GM11168 (cell line): Measurements from ENCODE around the gene MYPOP.
"Not testable (repeated sequence)": the region's sequence is repeated elsewhere in the genome, so short reads cannot be mapped to it uniquely, and the experiment has no call there.

Experiments used
- in situ Hi-C: fragments of 300-500 bp; cut with MboI; formaldehyde crosslinking; loops from one replicate; pipeline ENCODE4 v1.12.0; 2022; ENCODE audit warnings: low sequenced_read_pairs; ENCODE audit not compliant: unreplicated experiment

MYPOP gene

GRCh38 chr19:45867241-45867640 lies 35.2 kb downstream of the MYPOP start:
- in situ Hi-C loops, result not testable (repeated sequence)

DNA sequence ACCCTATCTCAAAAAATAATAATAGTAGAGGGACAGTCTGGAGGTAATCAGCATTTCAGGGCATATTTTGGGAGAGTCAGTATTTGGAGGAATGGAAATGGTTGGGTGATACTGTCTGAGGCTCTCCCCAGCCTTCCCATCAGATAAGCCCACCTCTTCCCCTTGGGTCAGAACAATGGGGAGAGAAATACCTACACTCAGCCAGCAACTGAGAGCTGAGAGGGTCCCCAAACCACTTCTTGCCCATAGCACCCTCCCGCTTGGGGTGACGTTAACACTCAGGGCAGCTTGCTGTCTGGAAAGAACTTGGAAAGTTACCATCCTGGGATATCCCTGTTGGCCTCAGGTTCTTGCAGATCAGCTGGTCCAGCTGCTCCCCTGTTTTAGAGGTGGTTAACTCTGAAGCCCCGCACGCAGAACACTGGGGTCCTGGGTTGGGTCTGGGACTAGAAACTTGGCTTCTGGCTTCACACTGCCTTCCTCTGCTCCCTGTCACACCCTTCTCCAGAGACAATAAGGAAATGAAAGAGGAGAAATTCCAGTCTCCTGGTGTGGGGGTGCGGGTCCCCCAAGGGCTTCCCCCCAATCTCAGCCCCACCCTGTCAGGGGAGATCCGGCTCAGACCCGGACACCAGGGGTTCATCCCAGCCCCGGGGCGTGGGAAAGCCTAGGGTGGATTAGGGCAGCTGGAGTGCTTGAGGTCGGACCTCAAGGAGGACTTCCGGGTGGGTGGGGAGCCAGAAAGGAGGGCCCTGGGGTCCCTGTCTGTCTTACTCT lies 35.8 kb downstream of the MYPOP start:
- in situ Hi-C loops, result no loop called here

GRCh38 chr19:45865269-45865948 lies 37.0 kb downstream of the MYPOP start:
- in situ Hi-C loops, result no loop called here

- in situ Hi-C loops, result no loop called here
Measured at GRCh38 chr19:45864629-45865082, 37.8 kb downstream of the MYPOP start.

GRCh38 chr19:45863840-45864628 lies 38.4 kb downstream of the MYPOP start, which contains the start of gene FOXA3:
Gene FOXA3, plus strand, starts transcription at chr19:45864326. Its CDS starts 131 bp downstream, at chr19:45864457.
- in situ Hi-C loops, result no loop called here

- in situ Hi-C loops, result no loop called here
Measured at GRCh38 chr19:45863335-45863839, 39.0 kb downstream of the MYPOP start.

- in situ Hi-C loops, result no loop called here
Measured at GRCh38 chr19:45862564-45863334, 39.7 kb downstream of the MYPOP start, which contains the start of gene SYMPK. Gene SYMPK, minus strand, starts transcription at chr19:45863147. Its CDS starts 8,652 bp downstream, at chr19:45854495.

DNA sequence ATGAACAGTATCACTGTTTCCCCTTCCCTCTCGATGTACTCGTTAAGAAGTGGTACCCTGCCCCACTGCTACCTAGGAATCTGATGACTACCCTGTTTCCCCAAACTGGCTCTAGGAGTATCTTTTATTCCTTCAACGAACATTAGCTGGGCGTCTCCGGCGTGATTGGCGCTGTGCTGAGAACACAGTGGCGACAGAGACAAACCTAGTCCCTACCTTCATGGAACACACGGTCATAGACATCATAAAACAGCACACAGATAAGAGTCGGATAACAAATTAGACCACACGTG lies 40.2 kb downstream of the MYPOP start:
- in situ Hi-C loops, result no loop called here

GRCh38 chr19:45860359-45861259 lies 41.8 kb downstream of the MYPOP start:
- in situ Hi-C loops, result no loop called here

- in situ Hi-C loops, result no loop called here
Measured at GRCh38 chr19:45854167-45854778, 48.1 kb downstream of the MYPOP start.

DNA sequence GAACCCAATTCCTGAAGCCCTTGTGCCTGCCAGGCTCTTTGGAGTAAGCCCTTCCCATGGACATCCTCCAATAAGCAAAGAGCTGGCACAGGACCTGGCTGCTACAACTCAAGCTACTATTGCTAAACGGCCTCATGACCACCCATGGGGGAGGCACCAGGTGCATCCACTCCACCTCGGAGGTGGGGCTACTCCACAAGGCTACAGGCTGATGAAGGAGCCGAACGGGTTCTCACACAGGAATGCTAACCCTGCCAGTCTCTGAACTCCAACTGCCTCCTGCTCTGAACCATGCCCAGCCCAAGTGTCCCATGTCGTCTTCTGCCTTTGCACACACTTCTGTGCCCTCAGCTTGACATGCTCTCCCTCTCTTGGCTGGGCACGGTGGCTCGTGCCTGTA lies 49.4 kb downstream of the MYPOP start:
- in situ Hi-C loops, result no loop called here

DNA sequence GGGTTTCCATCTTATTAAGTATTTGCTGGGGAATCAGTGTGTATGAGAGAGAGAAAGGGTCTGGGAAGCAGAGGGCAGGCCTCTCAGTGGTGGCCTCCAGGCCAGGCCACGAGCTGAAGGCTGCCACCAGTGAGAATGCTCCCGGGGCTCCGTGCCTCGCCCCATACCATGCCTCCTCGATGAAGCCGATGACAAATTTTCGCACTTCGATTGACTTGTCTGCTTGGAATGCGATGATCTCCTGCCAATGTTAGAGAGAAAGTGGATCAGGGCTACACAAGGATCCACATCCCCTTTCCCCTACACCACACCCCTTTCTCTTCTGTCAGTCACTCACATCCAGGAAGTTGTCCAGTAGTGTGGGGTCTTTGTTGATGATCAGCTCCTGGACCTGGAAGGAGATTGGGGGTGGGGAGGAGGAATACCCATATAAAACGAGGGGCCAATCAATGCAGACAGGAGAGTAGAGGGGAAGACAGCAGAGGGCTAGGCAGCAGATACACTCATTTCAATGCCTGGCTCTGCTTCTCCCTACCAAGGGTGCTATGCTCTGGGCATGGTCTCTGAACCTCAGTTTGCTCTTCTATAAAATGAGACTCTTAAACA lies 50.2 kb downstream of the MYPOP start:
- in situ Hi-C loops, result no loop called here

DNA sequence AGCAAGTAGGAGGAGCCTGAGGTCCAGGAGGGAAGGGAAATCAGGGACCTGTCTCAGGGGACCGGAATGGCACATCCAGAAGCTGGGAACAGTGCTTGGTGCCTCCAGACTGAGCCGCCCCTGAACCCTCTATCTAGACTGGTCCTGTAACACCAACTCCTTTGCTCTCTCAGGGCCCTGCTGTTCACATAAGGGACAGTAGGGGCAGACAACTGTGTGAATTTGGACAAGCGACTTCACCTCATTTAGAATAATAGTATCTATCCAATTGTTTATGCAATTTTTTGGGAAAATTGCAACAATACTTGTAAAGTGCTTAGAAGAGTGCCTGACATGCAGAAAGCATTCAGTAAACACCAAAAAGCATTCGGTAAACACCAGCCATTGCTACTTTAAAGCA lies 53.5 kb downstream of the MYPOP start:
- in situ Hi-C loops, result no loop called here

DNA sequence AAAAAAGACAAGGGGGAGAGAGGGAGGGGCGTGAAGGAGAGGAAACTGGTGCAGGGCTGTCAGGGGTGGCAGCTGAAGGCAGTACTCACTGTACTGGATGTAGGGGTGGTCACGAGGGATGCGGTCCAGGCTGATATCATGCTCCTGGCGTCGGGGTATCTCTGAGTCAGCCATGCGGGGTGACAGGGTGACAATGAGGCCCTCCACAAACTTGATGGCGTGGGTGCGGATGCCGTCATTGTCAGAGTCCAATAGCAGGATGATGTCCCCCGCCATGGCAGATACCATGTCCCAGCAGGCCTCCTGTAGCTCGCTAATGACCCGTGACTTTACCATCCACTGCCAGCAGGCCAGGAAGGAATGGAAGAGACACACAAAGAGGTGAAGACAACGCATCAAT lies 54.8 kb downstream of the MYPOP start:
- in situ Hi-C loops, result no loop called here

DNA sequence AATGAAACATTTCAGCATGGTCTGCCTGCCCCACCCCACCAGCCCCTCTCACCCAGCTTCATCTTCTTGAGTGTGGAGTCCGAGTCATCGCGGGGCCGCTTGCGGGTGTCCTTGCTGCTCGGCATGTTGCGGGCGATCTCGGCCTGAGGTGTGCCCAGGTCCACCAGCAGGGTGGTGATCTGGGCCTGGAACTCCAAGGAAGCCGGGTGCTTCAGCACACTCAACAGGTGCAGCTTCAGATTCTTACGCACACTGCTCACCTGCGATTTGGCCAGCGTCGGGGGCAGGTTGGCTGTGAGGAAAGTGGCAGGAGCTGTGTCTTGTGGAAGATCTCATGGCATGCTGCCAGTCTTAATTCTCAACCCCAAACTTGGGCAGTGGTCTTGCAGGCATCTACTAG lies 60.2 kb downstream of the MYPOP start:
- in situ Hi-C loops, result no loop called here
